K562 (cell line): Measurements from ENCODE around the gene PLXNB2. TPM values are rescaled to one million over a fixed set of nuclear protein-coding genes. Genes with fewer than 3 reads are reported as not detected.

Experiments
- BHLHE40 ChIP-seq: IDR thresholded peaks from 2 replicates; pipeline ENCODE4 v1.6.1; 2011; ENCODE audit warnings: low read length, improper control_type of control experiment
- CREB3L1 ChIP-seq: fragments of 450-650 bp; IDR thresholded peaks from 2 replicates; pipeline ENCODE4 v1.6.1; 2014; ENCODE audit warnings: low read depth, mild to moderate bottlenecking, moderate library complexity, borderline replicate concordance
- CTBP1 ChIP-seq: fragments of 450-650 bp; IDR thresholded peaks from 2 replicates; pipeline ENCODE4 v1.6.1; 2016; ENCODE audit warnings: borderline replicate concordance
- FIP1L1 ChIP-seq: fragments of 200-400 bp; formaldehyde crosslinking; IDR thresholded peaks from 2 replicates; pipeline ENCODE4 v1.6.1; 2018; ENCODE audit warnings: mild to moderate bottlenecking, low read depth, low read length; ENCODE audit not compliant: poor library complexity, severe bottlenecking
- FOXK1 ChIP-seq: sonication (generic); formaldehyde crosslinking; IDR thresholded peaks from 2 replicates; pipeline ENCODE4 v1.8.0; 2022; ENCODE audit warnings: missing genetic modification reagents, mild to moderate bottlenecking, borderline replicate concordance
- FOXP1 ChIP-seq: sonication (generic); formaldehyde crosslinking; IDR thresholded peaks from 2 replicates; pipeline ENCODE4 v1.8.0; 2022; ENCODE audit warnings: mild to moderate bottlenecking, missing genetic modification reagents
- GABPB1 ChIP-seq: sonication (generic); formaldehyde crosslinking; IDR thresholded peaks from 2 replicates; pipeline ENCODE4 v1.8.0; 2022; ENCODE audit warnings: mild to moderate bottlenecking, missing genetic modification reagents
- HCFC1 ChIP-seq: IDR thresholded peaks from 2 replicates; pipeline ENCODE4 v1.6.1; 2012; ENCODE audit warnings: low read depth, low read length, improper control_type of control experiment
- KLF1 ChIP-seq: fragments of 450-650 bp; IDR thresholded peaks from 2 replicates; pipeline ENCODE4 v1.6.1; 2016; ENCODE audit warnings: missing genetic modification characterization, missing compliant biosample characterization
- MAZ ChIP-seq, 2 experiments: fragments of 450-650 bp in 1 of 2; sonication (generic) in 1 of 2; formaldehyde crosslinking; IDR thresholded peaks in 1 of 2; conservative IDR thresholded peaks in 1 of 2; 2 replicates each; pipeline versions ENCODE4 v1.4.0 to v1.5.0; 2020; ENCODE audit warnings: mild to moderate bottlenecking in 1 of 2, missing genetic modification reagents in 1 of 2
- MTA3 ChIP-seq: fragments of 450-650 bp; formaldehyde crosslinking; IDR thresholded peaks from 2 replicates; pipeline ENCODE4 v1.6.1; 2017; ENCODE audit warnings: mild to moderate bottlenecking, borderline replicate concordance
- NEUROD1 ChIP-seq: fragments of 150-350 bp; IDR thresholded peaks from 2 replicates; pipeline ENCODE4 v1.6.1; 2014; ENCODE audit warnings: borderline replicate concordance, low read length, low read depth; ENCODE audit not compliant: partially characterized antibody
- NRF1 ChIP-seq, 2 experiments: fragments of 450-650 bp; IDR thresholded peaks in 1 of 2; conservative IDR thresholded peaks in 1 of 2; 2 replicates each; pipeline ENCODE4 v1.6.1; 2014; ENCODE audit warnings: mild to moderate bottlenecking in 2 of 2
- PHF20 ChIP-seq: fragments of 450-650 bp; IDR thresholded peaks from 2 replicates; pipeline ENCODE4 v1.6.1; 2018; ENCODE audit not compliant: partially characterized antibody
- POLR2A ChIP-seq: fragments of 450-650 bp; conservative IDR thresholded peaks from 2 replicates; pipeline ENCODE4 v1.6.1; 2016
- POLR2G ChIP-seq: fragments of 200-400 bp; formaldehyde crosslinking; IDR thresholded peaks from 2 replicates; pipeline ENCODE4 v1.6.1; 2017; ENCODE audit warnings: low read depth, mild to moderate bottlenecking, antibody characterized with exemption, low read length, moderate library complexity
- POLR2H ChIP-seq: IDR thresholded peaks from 2 replicates; pipeline ENCODE4 v1.6.1; 2016; ENCODE audit warnings: missing genetic modification characterization, low read depth, mild to moderate bottlenecking, control low read depth, missing compliant biosample characterization, moderate library complexity
- RBFOX2 ChIP-seq: fragments of 200-400 bp; formaldehyde crosslinking; IDR thresholded peaks from 2 replicates; pipeline ENCODE4 v1.6.1; 2017; ENCODE audit warnings: low read depth, mild to moderate bottlenecking, low read length, moderate library complexity
- RFX1 ChIP-seq: fragments of 450-650 bp; IDR thresholded peaks from 2 replicates; pipeline ENCODE4 v1.6.1; 2016; ENCODE audit warnings: mild to moderate bottlenecking, moderate library complexity
- SMAD4 ChIP-seq: fragments of 250-450 bp; sonication (Bioruptor Pico); conservative IDR thresholded peaks from 2 replicates; pipeline ENCODE4 v1.8.0; 2021; ENCODE audit warnings: inconsistent platforms, mild to moderate bottlenecking, moderate library complexity
- TGIF2 ChIP-seq: sonication (generic); formaldehyde crosslinking; IDR thresholded peaks from 2 replicates; pipeline ENCODE4 v1.8.1; 2022; ENCODE audit warnings: mild to moderate bottlenecking, missing genetic modification reagents, moderate library complexity
- XRCC4 ChIP-seq: IDR thresholded peaks from one replicate; pipeline ENCODE4 v1.6.1; 2011; ENCODE audit not compliant: insufficient read depth, insufficient read length; ENCODE audit errors: extremely low read depth
- ZBTB1 ChIP-seq: sonication (generic); formaldehyde crosslinking; IDR thresholded peaks from 2 replicates; pipeline ENCODE4 v1.8.1; 2023; ENCODE audit warnings: missing genetic modification reagents, low read depth, mild to moderate bottlenecking, borderline replicate concordance
- ZFPM2 ChIP-seq: fragments of 250-450 bp; sonication (Bioruptor Pico); IDR thresholded peaks from 2 replicates; pipeline ENCODE4 v1.5.1; 2022; ENCODE audit warnings: mild to moderate bottlenecking
- ZNF444 ChIP-seq: fragments of 250-450 bp; sonication (Bioruptor Pico); IDR thresholded peaks from 2 replicates; pipeline ENCODE4 v1.4.0; 2020; ENCODE audit warnings: mild to moderate bottlenecking, moderate library complexity
- ZNF511 ChIP-seq: sonication (generic); formaldehyde crosslinking; IDR thresholded peaks from 2 replicates; pipeline ENCODE4 v1.8.0; 2022; ENCODE audit warnings: mild to moderate bottlenecking, missing genetic modification reagents
- ZNF766 ChIP-seq: fragments of 200-800 bp; sonication (Bioruptor generic); conservative IDR thresholded peaks from 2 replicates; pipeline ENCODE4 v1.6.1; 2016; ENCODE audit warnings: missing genetic modification characterization, missing compliant biosample characterization
- polyA plus RNA-seq, 8 experiments: library from polyadenylated mRNA; depleted of rRNA in 4 of 8; stranded (reverse) in 5 of 8; unstranded in 3 of 8; fragments of >200 nt; fragmentation: Nextera tagmentation in 2 of 8; fragmentation: Illumina TruSeq in 1 of 8; extraction: Ambion mirVana in 2 of 8; extraction: Trizol in 1 of 8; gene quantifications; 2 replicates each; pipeline versions ENCODE4 v1.2.1 to v1.2.3, GENCODE V29; 2011 to 2014; ENCODE audit warnings: inconsistent platforms in 1 of 8, missing spikeins in 1 of 8
- total RNA-seq, 7 experiments: library from RNA; depleted of rRNA in 6 of 7; stranded (reverse); fragments of >200 nt in 6 of 7; fragmentation: Illumina TruSeq in 2 of 7; extraction: Trizol in 2 of 7; gene quantifications; 2 replicates each; pipeline versions ENCODE4 v1.2.1 to v1.2.3, GENCODE V29; 2011 to 2021; ENCODE audit warnings: low replicate concordance in 1 of 7

The PLXNB2 gene
- total and polyA plus RNA-seq, 9 of the 15 experiments (the other 6 are each of a cell fraction or from before 2014, with no cell fraction given), result 0.15 to 45.1 (median 13.6) TPM

GRCh38 chr22:50250555-50251476 is 56.6 kb downstream of the PLXNB2 start, which contains the start of gene HDAC10 (continued):
- TF ChIP-seq ZBTB1 (CRISPR knock-in tag), result peak; percentile 87
- TF ChIP-seq RFX1, result no peak
- peak; percentile 32 to 54; a peak in 2 of 4 replicates for TF ChIP-seq MAZ (CRISPR knock-in tag; conservative IDR thresholded peaks at IDR 0.05 in 1 of 2, IDR thresholded peaks at IDR 0.05 in 1 of 2)
- peak; percentile 78; the same call in 1 of the 2 replicates for TF ChIP-seq FOXP1
- TF ChIP-seq NEUROD1, result no peak
- 0 out of 2 replicates have a peak, but pooled peaks have one; percentile 29 for TF ChIP-seq CREB3L1
- TF ChIP-seq PHF20, result peak; percentile 25
- TF ChIP-seq POLR2H (tag), result no peak; the same call in 1 of the 2 replicates
- no peak for TF ChIP-seq FOXK1
- TF ChIP-seq RBFOX2, result peak; percentile 67
- TF ChIP-seq GABPB1 (CRISPR knock-in tag), result peak; percentile 56; the same call in 1 of the 2 replicates
- peak; percentile 79 for TF ChIP-seq POLR2G
- TF ChIP-seq NRF1 (conservative IDR thresholded peaks at IDR 0.05 in 1 of 2, IDR thresholded peaks at IDR 0.05 in 1 of 2), result peak; percentile 68 to 75; a peak in 3 of 4 replicates
- TF ChIP-seq MTA3, result peak; percentile 30; the same call in 1 of the 2 replicates
- TF ChIP-seq FIP1L1, result no peak
- no peak for TF ChIP-seq ZNF444
- no peak for TF ChIP-seq BHLHE40
- no peak for TF ChIP-seq ZFPM2 (CRISPR knock-in tag)
- TF ChIP-seq XRCC4, result no peak
- peak; percentile 69 for TF ChIP-seq POLR2A
- peak; percentile 41; the same call in 1 of the 2 replicates for TF ChIP-seq ZNF511
- no peak for TF ChIP-seq SMAD4 (CRISPR knock-in tag)
- TF ChIP-seq CTBP1, result 0 out of 2 replicates have a peak, but pooled peaks have one; percentile 25
- TF ChIP-seq ZNF766 (CRISPR knock-in tag), result no peak
- TF ChIP-seq HCFC1, result peak; percentile 44
- TF ChIP-seq TGIF2 (CRISPR knock-in tag), result no peak
- TF ChIP-seq KLF1 (tag), result no peak
